HEK293 (cell line): Measurements from ENCODE around the gene CATSPERD.
A peak's percentile ranks its signal among the peaks of the same experiment; 100 is the strongest.

Experiments
- CTCF ChIA-PET: fragments of 350-600 bp; formaldehyde crosslinking; extraction: SDS; loops from one replicate; lab custom pipeline; 2021; ENCODE audit warnings: antibody characterized with exemption; lab: Yijun Ruan, JAX
- POLR2A ChIA-PET: fragments of 300-600 bp; formaldehyde crosslinking; extraction: SDS; loops from one replicate; lab custom pipeline; 2020; ENCODE audit warnings: antibody characterized with exemption, inconsistent platforms; lab: Yijun Ruan, JAX
- H3K27ac ChIP-seq: fragments of 200-500 bp; sonication (Bioruptor generic); 2 replicates; pipeline ENCODE4 v1.5.1; 2014; ENCODE audit warnings: low read depth, low read length, control low read depth, inconsistent platforms; ENCODE audit errors: extremely low read depth
- H3K36me3 ChIP-seq, 2 experiments: fragments of 200-500 bp in 1 of 2; sonication (Bioruptor generic) in 1 of 2; 1 replicate in 1 of 2; 2 replicates in 1 of 2; pipeline ENCODE4 v1.5.1; 2014 to 2017; ENCODE audit warnings: inconsistent platforms in 2 of 2, low read length in 2 of 2; ENCODE audit not compliant: control insufficient read depth in 2 of 2, insufficient read depth in 1 of 2
- H3K4me1 ChIP-seq: fragments of 200-500 bp; sonication (Bioruptor generic); 2 replicates; pipeline ENCODE4 v1.5.1; 2014; ENCODE audit warnings: mild to moderate bottlenecking, low read length, inconsistent platforms; ENCODE audit not compliant: control insufficient read depth, insufficient read depth
- H3K4me3 ChIP-seq: 2 replicates; pipeline ENCODE4 v1.5.1; 2011; ENCODE audit warnings: low read depth, mild to moderate bottlenecking, control low read depth, low read length, moderate library complexity
- H3K9me3 ChIP-seq: fragments of 200-500 bp; sonication (Bioruptor generic); 2 replicates; pipeline ENCODE4 v1.5.1; 2014; ENCODE audit warnings: low read depth, low read length, inconsistent platforms; ENCODE audit not compliant: control insufficient read depth, insufficient read depth
- BCL11A ChIP-seq: fragments of 450-650 bp; formaldehyde crosslinking; IDR thresholded peaks from 2 replicates; pipeline ENCODE4 v1.5.1; 2016; ENCODE audit warnings: low read depth, missing biosample characterization, missing genetic modification characterization
- INSM2 ChIP-seq: fragments of 450-650 bp; formaldehyde crosslinking; IDR thresholded peaks from 2 replicates; pipeline ENCODE4 v1.5.1; 2016; ENCODE audit warnings: missing biosample characterization, missing genetic modification characterization
- KLF17 ChIP-seq: fragments of 450-650 bp; formaldehyde crosslinking; IDR thresholded peaks from 2 replicates; pipeline ENCODE4 v1.5.1; 2016; ENCODE audit warnings: missing biosample characterization, missing genetic modification characterization
- KLF9 ChIP-seq: fragments of 450-650 bp; formaldehyde crosslinking; IDR thresholded peaks from 2 replicates; pipeline ENCODE4 v1.5.1; 2016; ENCODE audit warnings: missing biosample characterization, missing genetic modification characterization, low read depth
- PATZ1 ChIP-seq: fragments of 450-650 bp; formaldehyde crosslinking; IDR thresholded peaks from 2 replicates; pipeline ENCODE4 v1.5.1; 2016; ENCODE audit warnings: missing biosample characterization, missing genetic modification characterization
- PBX3 ChIP-seq: sonication (generic); formaldehyde crosslinking; IDR thresholded peaks from 2 replicates; pipeline ENCODE4 v1.8.1; 2022; ENCODE audit warnings: mild to moderate bottlenecking, moderate library complexity, missing genetic modification reagents
- REST ChIP-seq: fragments of 450-650 bp; formaldehyde crosslinking; IDR thresholded peaks from 2 replicates; pipeline ENCODE4 v1.5.1; 2016; ENCODE audit warnings: missing biosample characterization, missing genetic modification characterization
- WT1 ChIP-seq: fragments of 450-650 bp; formaldehyde crosslinking; IDR thresholded peaks from 2 replicates; pipeline ENCODE4 v1.5.1; 2016; ENCODE audit warnings: missing biosample characterization, missing genetic modification characterization
- ZBTB44 ChIP-seq: fragments of 450-650 bp; IDR thresholded peaks from 2 replicates; pipeline ENCODE4 v1.5.1; 2018; ENCODE audit warnings: missing biosample characterization, mild to moderate bottlenecking, missing genetic modification characterization
- ZBTB48 ChIP-seq: fragments of 450-650 bp; formaldehyde crosslinking; IDR thresholded peaks from 2 replicates; pipeline ENCODE4 v1.5.1; 2016; ENCODE audit warnings: missing biosample characterization, missing genetic modification characterization
- ZBTB6 ChIP-seq: fragments of 450-650 bp; formaldehyde crosslinking; IDR thresholded peaks from 2 replicates; pipeline ENCODE4 v1.5.1; 2017; ENCODE audit warnings: missing biosample characterization, missing genetic modification characterization
- ZBTB8A ChIP-seq: fragments of 450-650 bp; formaldehyde crosslinking; IDR thresholded peaks from 2 replicates; pipeline ENCODE4 v1.5.1; 2016; ENCODE audit warnings: missing biosample characterization, missing genetic modification characterization
- ZNF114 ChIP-seq: fragments of 450-650 bp; formaldehyde crosslinking; IDR thresholded peaks from 2 replicates; pipeline ENCODE4 v1.5.0; 2017; ENCODE audit warnings: missing biosample characterization, missing genetic modification characterization
- ZNF133 ChIP-seq: fragments of 450-650 bp; formaldehyde crosslinking; IDR thresholded peaks from 2 replicates; pipeline ENCODE4 v1.5.1; 2016; ENCODE audit warnings: missing biosample characterization, missing genetic modification characterization
- ZNF174 ChIP-seq: fragments of 450-650 bp; formaldehyde crosslinking; IDR thresholded peaks from 2 replicates; pipeline ENCODE4 v1.5.0; 2017; ENCODE audit warnings: missing biosample characterization, mild to moderate bottlenecking, missing genetic modification characterization
- ZNF202 ChIP-seq: fragments of 450-650 bp; formaldehyde crosslinking; IDR thresholded peaks from 2 replicates; pipeline ENCODE4 v1.5.1; 2016; ENCODE audit warnings: missing biosample characterization, missing genetic modification characterization, borderline replicate concordance
- ZNF48 ChIP-seq: fragments of 450-650 bp; formaldehyde crosslinking; IDR thresholded peaks from 2 replicates; pipeline ENCODE4 v1.5.1; 2016; ENCODE audit warnings: missing biosample characterization, missing genetic modification characterization
- ZNF510 ChIP-seq: fragments of 450-650 bp; formaldehyde crosslinking; IDR thresholded peaks from 2 replicates; pipeline ENCODE4 v1.5.1; 2018; ENCODE audit warnings: mild to moderate bottlenecking, missing genetic modification characterization, missing biosample characterization; ENCODE audit not compliant: insufficient replicate concordance
- ZNF692 ChIP-seq: fragments of 450-650 bp; formaldehyde crosslinking; IDR thresholded peaks from 2 replicates; pipeline ENCODE4 v1.5.1; 2016; ENCODE audit warnings: missing biosample characterization, missing genetic modification characterization

The CATSPERD gene

GRCh38 chr19:5676105-5676771, 44.2 kb upstream of the CATSPERD start:
- Histone ChIP-seq H3K27ac (no peak overlapping the region), H3K4me1 (no peaks in the 10 kb centered on the region), H3K4me3 (no peak overlapping the region), H3K36me3 (peaks cover 0 to 17% of the 10 kb centered on the region in 2 experiments; a peak in 2 of 3 replicates), H3K9me3 (no peaks in the 10 kb centered on the region)
- TF ChIP-seq KLF17 (no peak), ZBTB48 (no peak), ZNF133 (no peak), PATZ1 (0 out of 2 replicates have a peak, but pooled peaks have one; percentile 13), ZBTB8A (no peak), INSM2 (tag by site-specific recombination) (no peak), ZNF510 (tag by site-specific recombination) (no peak), KLF9 (tag by site-specific recombination) (peak; percentile 33; the same call in 1 of the 2 replicates), BCL11A (no peak), ZNF174 (tag by site-specific recombination) (no peak), PBX3 (no peak), ZNF48 (tag by site-specific recombination) (no peak), WT1 (tag by site-specific recombination) (no peak), ZNF202 (tag by site-specific recombination) (no peak)
- ChIA-PET CTCF (interaction anchor here (0.8 to 1.6 kb wide), 3 partner anchors 11 to 127 kb away, joined by 3 to 9 read pairs (median 3); no protein-coding TSS in a partner anchor), POLR2A (interaction anchor here (1.1 to 4.1 kb wide), 6 partner anchors 8 to 54 kb away, joined by 3 to 24 read pairs (median 6); partner anchors contain the start of genes CATSPERD, LONP1, RPL36 and SAFB)

- no peaks in the 10 kb centered on the region for H3K4me1 ChIP-seq
- peaks cover 0 to 12% of the 10 kb centered on the region in 2 experiments; a peak in 2 of 3 replicates for H3K36me3 ChIP-seq
- no peak overlapping the region for H3K27ac ChIP-seq
- ChIA-PET CTCF (interaction anchor here (0.8 to 1.0 kb wide), 2 partner anchors 10 to 127 kb away, joined by 3 read pairs; no protein-coding TSS in a partner anchor), POLR2A (interaction anchor here (1.1 to 4.1 kb wide), 6 partner anchors 8 to 54 kb away, joined by 3 to 24 read pairs (median 6); partner anchors contain the start of genes CATSPERD, LONP1, RPL36 and SAFB)
- no peak overlapping the region for H3K4me3 ChIP-seq
- no peaks in the 10 kb centered on the region for H3K9me3 ChIP-seq
- no peak for TF ChIP-seq ZBTB6 (tag by site-specific recombination)
- no peak for TF ChIP-seq ZBTB44 (tag by site-specific recombination)
- TF ChIP-seq REST, result no peak
- TF ChIP-seq ZNF114 (tag by site-specific recombination), result no peak
- TF ChIP-seq ZNF692 (tag by site-specific recombination), result no peak
Measured at GRCh38 chr19:5676772-5677105, 43.7 kb upstream of the CATSPERD start.
